ENCODE measurements around the gene TTLL13.

Gene TTLL13, protein sequence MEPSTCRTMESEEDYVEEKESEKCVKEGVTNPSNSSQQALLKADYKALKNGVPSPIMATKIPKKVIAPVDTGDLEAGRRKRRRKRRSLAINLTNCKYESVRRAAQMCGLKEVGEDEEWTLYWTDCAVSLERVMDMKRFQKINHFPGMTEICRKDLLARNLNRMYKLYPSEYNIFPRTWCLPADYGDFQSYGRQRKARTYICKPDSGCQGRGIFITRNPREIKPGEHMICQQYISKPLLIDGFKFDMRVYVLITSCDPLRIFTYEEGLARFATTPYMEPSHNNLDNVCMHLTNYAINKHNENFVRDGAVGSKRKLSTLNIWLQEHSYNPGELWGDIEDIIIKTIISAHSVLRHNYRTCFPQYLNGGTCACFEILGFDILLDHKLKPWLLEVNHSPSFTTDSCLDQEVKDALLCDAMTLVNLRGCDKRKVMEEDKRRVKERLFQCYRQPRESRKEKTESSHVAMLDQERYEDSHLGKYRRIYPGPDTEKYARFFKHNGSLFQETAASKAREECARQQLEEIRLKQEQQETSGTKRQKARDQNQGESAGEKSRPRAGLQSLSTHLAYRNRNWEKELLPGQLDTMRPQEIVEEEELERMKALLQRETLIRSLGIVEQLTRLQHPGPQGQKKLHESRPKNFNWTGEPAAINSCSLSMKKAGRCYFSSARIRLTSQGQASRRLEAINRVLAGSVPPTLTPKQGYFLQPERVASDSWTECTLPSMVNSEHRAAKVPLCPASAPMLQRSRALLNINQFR

DNA sequence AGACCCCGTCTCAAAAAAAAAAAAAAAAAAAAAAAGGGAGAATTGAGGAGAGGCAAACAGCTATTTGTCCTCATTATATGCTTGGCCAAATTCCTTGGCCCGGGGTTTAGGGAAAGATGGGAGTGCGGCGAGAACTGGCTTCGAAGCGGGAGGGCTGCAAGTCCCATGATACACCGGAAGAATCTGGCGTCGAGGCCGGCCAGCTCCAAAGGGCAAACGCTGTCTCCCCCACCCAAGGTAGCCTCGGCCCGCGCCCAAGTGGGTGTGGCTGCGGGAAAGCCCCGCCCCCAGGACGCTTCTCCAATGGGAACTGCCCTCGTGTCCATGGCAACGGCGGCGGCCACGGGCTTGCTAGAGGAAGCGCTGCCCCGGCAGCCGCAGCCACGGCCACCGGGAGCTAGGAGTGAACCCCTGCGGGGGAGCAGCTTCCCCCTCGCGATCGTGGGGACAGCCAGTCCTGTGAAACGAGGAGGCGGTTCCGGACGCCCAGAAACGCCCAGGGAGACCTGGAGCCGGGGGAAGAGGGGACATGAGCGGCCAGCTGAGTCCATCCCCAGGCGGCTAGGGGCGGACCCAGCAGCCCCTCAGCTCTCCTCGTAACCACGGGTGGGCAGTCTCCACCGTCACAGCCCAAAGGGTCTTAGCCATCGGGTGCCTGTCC lies at the start of gene TTLL13:
TTLL13 (plus strand) TSS at position 354 of the 661 bp plus-strand sequence. CDS start 1,075 bp downstream, outside the sequence.
- peak; percentile 33 for DNase-seq

DNA sequence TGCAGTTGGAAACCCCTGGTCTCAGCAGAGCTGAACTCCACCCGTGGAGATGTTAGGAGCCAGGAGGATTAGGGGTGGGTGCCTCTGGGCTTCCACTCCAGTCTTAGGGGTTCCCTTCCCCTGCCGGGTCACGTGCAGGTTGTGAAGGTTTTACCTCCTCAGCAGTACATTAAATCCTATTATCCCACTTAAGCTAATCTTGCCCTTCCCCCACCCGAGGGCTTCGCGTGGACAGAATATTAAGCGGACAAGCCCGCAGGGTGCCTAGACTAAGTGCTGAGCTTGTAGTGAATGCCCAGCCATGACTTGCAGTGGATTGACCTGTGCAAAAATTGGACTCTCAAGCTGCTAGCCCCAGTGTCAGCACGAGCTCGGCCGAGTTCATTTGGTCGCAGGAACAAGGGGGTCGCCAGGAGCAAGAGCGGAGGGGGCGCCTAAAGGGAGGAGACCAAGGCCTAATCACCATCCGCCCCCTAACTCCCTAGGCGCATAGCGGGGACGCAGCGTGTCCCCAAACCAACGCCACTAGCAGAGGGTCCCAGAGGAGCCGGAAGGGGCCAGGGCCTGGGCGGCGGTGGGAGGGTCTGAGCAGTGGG lies 48.7 kb upstream of the TTLL13 start:
- DNase-seq, result no peak

- DNase-seq, result peak; percentile 33
Observed at GRCh38 chr15:90201130-90201943, 48.0 kb upstream of the TTLL13 start, which contains the start of gene SEMA4B. SEMA4B (plus strand) TSS chr15:90201330; CDS start chr15:90201579, 249 bp downstream.

DNA sequence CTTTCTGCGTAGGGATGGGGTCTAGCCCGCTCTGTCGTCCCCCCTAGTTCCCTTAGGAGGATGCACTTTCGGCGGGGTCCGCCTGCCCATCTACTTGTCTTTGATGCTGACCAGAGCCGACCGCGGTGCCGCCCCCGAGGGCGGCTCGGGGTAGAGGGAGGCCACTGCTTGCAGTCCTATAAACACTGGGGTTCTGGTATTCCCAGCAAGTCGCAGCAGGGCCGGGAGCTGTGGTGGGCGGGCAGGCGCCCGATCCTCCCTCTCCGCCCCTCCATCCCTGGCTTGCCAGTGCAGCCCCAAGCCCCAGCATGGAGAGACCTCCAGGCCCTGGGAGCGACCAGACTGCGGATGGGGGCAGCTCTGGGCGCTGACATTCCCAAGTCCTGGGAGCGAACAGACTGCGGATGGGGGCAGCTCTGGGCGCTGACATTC lies 47.4 kb upstream of the TTLL13 start:
- no peak for DNase-seq

DNA sequence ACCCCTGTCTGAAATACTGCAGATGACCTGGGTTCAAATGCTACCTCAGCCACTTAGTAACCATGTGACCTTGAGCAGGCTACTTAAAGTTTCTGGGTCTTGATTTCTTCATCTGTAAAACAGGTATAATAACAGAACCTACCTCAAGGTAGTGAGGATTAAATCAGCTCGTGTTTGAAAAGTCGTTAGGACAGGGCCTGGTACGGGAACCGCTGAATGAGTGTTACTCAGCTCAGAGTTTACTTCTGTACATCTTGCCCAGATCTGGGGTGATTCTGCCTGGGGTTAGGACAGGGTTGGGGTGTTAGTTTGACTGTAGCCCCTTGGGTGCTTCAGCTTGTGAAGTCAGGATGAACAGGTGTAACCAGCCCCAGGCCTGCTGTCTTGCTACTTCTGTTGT lies 46.4 kb upstream of the TTLL13 start:
- no peak for DNase-seq

GRCh38 chr15:90203473-90203872 lies 45.9 kb upstream of the TTLL13 start:
- DNase-seq, result no peak

DNA sequence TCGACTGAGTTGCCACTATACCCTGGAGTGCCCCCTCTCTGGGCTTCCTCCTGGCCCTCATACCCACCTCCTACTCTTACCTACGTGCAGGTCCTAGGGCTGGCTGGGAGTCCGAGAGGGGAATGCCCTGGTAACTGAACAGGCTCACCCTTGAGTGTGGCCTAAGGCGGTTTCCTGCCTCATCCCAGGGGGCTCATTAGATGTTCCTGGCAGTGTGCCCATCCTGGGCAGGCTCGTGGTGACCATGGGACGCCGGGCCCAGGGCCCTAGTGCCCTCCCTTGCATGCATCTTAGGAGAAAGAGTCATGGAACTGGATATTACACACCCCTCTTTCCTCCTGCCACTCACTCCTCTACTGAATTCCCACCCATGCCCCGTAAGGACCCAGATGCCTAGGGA lies 45.4 kb upstream of the TTLL13 start:
- DNase-seq, result no peak

DNA sequence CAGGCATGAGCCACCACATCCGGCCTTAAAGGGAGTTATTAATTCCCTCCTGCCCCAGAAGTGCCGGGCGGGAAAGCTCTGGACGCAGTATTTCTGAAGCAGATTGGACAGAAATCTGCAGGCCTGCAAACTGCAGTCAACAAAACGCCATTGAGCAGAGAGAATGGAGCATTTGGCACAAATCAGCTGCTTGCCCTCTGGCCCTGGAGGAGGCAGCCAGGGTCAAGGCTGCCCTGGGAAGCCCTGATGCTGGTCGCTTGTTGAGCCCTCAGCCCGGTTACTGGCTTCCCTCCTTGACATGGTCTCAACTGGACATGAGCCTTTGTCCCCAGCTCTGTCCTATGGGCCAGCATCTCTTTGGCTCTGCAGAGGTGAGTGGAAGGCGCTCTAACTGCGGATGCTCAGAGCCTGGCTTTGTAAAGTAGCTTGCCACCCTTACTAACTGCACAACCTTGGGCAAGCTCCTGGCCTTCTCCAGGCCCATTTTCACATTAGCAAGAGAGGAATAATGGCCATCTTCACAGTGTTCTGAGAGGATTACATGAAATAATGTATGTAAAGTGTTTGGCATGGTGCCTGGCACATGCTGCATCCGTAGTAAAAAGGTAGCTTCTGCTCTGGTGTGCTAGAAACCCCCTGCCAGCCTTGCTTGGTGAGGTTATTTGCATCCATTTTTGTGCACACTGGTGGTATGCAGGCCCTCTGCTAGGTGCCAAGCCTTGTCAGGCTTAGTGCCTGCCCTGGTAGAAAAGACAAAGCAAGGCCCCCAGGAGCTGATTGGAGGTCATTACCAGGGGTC lies 44.1 kb upstream of the TTLL13 start:
- no peak for DNase-seq

GRCh38 chr15:90205886-90206285 lies 43.5 kb upstream of the TTLL13 start:
- no peak for DNase-seq

DNA sequence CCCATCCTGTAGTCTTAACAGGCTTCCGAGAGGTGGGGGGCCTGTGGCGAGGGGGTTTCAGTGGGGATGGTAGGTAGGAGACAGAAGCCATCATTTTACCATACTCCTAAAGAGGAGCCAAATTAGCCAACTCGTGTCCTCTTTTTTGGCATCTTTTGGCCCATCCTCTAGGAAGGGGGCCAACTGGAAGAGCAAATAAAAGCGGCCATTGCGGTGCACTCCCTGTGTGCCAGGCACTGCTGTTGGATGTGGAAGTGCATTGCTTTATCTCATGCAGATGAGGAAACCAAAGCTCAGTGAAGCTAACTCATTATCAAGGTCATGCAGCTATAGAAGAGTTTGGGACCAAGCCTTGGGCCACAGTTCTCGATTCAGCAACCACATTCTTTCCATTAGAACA lies 42.1 kb upstream of the TTLL13 start:
- DNase-seq, result no peak

DNA sequence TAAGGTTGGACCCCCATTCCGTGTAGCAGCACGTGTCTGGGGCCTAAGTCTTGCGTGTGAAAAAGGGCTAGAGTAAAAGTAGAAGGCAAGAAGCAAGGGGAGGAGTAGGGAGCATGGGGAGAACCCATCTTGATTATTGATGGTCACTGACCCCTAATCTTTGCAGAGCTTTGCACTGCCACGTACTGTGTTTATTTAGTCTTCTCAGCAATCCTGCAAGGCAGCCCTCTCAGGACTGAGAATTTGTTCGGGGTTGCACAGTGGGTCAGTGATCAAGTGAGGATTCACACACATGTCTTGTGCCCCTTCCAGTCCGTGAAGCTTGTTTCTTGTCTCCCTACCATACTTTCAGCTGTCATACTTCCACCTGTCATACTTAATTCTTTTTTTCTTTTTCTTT lies 41.0 kb upstream of the TTLL13 start:
- no peak for DNase-seq

DNA sequence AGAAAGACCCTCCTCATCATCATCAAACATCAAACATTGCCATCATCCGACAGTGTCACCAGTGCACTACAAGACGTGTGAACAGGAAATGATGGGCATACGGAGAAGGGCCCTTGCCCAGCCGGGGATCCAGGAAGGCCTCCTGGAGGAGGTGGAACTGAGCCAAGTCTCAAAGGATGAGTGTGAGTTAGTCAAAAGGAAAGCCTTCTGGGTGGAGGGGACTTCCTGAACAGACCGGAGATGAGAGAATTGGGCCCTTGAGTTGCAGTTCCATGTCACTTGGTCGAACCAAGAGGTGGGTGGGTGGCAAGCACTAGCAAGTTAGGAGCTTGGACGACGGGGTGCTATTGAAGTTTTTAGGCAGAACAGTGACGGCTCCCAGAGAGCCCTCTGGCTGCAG lies 39.8 kb upstream of the TTLL13 start:
- DNase-seq, result no peak

DNA sequence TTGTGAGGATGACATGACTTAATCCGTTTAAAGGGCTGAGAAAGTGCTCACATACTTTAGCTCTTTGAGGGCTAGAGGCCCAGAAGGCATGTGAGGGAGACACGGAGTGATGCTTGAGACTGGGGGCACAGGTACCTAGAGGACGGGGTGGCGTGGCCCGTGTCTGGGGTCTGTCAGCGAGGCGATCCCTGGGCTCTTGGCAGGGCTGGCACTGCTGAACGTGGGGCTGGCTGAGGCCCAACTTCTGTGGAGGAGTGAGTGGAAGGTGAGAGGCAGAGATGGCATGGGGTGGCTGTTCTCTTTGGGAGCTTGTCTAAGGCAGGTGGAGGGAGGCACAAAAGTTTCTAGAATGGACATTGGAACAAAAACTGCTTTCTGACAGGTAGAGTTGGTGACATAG lies 38.8 kb upstream of the TTLL13 start:
- no peak for DNase-seq

DNA sequence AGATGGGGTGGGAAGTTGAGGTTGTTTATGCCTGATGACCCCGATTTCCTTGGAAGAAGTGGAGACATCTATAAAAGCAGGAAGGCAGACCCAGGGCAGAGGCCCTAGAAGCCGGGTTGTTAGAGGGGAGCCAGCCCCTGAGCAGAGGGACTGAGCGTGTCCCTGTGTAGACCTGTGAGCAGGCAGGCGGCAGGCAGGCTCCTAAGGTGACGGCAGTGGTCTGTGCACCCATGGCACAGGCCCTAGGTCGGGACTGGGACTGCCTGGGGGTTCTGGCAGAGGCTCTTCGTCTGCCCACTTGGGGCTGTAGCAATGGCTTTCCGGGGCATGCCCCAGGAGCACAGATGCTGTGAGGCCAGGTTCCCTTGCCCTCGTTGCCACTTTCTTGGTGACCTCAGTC lies 38.3 kb upstream of the TTLL13 start:
- no peak for DNase-seq

- DNase-seq, result no peak
Observed at GRCh38 chr15:90211440-90212143, 37.8 kb upstream of the TTLL13 start.

DNA sequence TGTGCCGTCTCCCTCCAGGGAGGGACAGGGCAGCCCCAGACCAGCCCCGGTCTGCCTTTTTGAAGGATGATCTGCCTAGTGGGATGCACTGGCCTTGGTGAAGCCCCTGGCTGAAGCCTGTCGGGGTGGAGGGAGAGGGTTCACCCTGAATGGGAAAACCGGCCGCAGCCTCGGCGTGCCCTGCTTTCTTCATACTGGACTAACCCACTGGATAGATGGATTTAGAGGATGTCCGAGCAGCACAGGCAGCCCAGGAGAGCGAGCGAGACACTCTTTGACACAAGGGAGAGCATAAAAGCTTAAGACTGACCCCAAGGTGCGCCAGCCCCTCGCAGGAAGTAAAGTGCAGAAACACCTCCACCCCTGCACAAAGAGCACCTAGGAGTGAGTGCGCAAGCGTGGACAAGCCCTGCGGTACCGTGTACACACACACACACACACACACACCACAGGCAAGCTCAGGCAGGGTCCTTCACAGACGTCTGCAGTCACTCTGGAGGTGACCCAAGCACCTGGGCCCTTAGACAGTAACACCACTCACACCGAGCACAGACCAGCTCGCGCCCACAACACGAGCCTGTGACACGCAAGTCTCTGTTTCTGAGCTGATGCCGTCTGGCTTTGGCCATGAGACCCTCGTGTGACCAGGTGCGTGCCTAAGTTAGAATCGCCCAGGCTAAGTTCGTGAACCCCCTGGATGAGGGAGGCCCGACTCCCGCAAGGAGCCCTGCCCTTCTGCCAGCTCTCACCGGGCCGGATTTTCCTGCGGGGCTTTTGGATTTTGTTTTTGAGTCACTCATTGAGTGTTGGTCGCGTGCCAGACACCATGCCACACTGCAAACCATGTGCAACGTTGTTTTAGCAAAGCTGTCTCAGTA lies 36.9 kb upstream of the TTLL13 start:
- DNase-seq, result no peak

DNA sequence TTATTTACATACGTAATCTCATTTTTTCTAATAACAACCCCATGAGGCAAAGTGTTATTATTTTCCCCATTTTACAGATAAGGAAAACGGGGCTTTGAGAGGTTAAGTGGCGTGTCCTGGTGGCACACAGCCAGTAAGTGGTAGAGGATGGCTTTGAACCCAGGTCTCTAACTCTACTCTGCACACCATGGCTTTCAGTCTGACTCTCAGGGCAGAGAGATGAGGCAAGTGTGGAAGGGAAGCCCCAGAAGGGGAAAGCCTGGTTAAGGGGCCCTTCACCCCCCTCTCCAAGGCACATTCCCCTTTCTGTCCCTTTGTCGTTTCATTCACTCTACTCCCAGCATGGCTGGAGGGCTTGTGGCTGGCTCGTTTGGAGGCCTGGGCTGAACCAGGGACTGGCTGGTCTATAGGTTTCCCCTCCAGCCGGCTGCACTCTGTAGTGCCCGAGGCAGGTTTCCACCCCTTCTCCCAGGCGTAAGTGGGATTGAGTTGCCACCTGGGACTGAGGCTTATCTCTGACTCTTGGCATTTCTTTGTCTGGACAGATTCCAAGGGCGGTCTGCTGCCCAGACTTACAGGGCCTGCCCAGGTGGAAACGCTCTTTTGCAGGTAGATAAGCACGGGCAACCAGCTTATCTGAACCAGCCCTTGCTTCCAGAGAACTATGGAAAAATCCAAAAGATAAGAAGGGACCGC lies 36.1 kb upstream of the TTLL13 start:
- no peak for DNase-seq

DNA sequence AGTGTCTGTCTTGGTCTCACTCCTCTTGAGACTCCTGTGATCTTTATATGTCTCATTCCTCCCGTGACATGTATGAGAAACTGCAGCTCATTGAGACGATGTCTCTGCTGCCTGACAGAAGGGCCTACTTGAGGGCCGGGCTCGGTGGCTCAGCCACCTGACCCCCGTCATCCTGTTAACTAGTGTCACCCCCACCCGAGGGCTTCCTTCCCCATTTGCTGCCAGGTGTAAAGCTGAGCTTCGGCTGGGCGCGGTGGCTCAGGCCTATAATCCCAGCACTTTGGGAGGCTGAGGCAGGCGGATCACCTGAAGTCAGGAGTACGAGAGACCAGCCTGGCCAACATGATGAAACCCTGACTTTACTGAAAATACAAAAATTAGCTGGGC lies 35.5 kb upstream of the TTLL13 start:
- DNase-seq, result no peak

GRCh38 chr15:90214553-90215196 lies 34.7 kb upstream of the TTLL13 start:
- no peak for DNase-seq

Measured in NCI-H1105 (cell line).